ENCODE measurements around the gene EFCAB8. TPM values are rescaled to one million over a fixed set of nuclear protein-coding genes. Genes with fewer than 3 reads are reported as not detected.
"Not testable (repeated sequence)": the region's sequence is repeated elsewhere in the genome, so short reads cannot be mapped to it uniquely, and the experiment has no call there.

The EFCAB8 gene
- total RNA-seq, 1 donor from 2014 or later = not detected

DNA sequence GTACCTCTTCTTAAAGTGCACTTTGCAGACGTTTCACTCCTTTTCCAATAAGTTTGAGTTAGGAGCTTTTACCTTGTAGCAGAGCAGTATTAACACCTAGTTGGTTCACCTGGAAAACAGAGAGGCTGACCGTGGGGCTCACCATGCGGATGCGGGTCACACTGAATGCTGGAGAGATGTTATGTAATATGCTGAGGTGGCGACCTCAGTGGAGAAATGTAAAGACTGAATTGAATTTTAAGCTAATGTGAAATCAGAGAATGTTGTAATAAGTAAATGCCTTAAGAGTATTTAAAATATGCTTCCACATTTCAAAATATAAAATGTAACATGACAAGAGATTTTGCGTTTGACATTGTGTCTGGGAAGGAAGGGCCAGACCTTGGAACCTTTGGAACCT is 9.9 kb upstream of the EFCAB8 start:
- H3K4me3 ChIP-seq = no peak overlapping the region
- H3K36me3 ChIP-seq = peaks cover 48 to 85% of the 10 kb centered on the region in 2 donors
- H3K9me3 ChIP-seq = no peaks in the 10 kb centered on the region
- no peak for DNase-seq (ENCODE audit: low spot score in 2 of 2)
- no peaks in the 10 kb centered on the region for H3K4me1 ChIP-seq
- TF ChIP-seq, protein P1, sequence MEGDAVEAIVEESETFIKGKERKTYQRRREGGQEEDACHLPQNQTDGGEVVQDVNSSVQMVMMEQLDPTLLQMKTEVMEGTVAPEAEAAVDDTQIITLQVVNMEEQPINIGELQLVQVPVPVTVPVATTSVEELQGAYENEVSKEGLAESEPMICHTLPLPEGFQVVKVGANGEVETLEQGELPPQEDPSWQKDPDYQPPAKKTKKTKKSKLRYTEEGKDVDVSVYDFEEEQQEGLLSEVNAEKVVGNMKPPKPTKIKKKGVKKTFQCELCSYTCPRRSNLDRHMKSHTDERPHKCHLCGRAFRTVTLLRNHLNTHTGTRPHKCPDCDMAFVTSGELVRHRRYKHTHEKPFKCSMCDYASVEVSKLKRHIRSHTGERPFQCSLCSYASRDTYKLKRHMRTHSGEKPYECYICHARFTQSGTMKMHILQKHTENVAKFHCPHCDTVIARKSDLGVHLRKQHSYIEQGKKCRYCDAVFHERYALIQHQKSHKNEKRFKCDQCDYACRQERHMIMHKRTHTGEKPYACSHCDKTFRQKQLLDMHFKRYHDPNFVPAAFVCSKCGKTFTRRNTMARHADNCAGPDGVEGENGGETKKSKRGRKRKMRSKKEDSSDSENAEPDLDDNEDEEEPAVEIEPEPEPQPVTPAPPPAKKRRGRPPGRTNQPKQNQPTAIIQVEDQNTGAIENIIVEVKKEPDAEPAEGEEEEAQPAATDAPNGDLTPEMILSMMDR (IDR thresholded peaks at IDR 0.05) = no peak
- H3K27me3 ChIP-seq = no peaks in the 10 kb centered on the region
- intact Hi-C loops (cut with DNase I) = no loop called here
- no peak overlapping the region for H3K27ac ChIP-seq

DNA sequence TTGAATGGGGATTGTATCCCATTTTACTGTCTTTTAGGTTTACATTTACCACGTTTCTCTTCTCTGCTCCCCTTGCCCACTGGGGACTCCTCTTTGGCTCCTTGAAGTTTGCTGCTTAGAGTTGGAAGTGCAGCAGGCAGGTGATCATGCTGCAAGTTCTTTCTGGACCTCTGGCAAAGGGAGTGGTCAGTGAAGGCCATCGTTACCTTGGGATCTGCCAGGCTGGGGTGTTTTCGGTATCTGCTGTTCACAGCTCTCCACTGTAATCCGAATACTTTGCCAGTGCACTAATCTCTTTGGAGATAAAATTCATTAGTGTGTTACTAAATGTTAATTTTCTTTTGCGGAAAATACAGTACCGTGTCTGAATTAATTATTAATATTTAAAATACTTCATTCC is 9.1 kb upstream of the EFCAB8 start:
- Histone ChIP-seq H3K4me1 (no peaks in the 10 kb centered on the region), H3K27me3 (no peaks in the 10 kb centered on the region), H3K9me3 (no peaks in the 10 kb centered on the region), H3K36me3 (peaks cover 54 to 85% of the 10 kb centered on the region in 2 donors), H3K4me3 (no peak overlapping the region), H3K27ac (no peak overlapping the region)
- TF ChIP-seq, protein P1 (IDR thresholded peaks at IDR 0.05) = no peak
- no peak for DNase-seq (ENCODE audit: low spot score in 2 of 2)
- intact Hi-C loops (cut with DNase I) = no loop called here

DNA sequence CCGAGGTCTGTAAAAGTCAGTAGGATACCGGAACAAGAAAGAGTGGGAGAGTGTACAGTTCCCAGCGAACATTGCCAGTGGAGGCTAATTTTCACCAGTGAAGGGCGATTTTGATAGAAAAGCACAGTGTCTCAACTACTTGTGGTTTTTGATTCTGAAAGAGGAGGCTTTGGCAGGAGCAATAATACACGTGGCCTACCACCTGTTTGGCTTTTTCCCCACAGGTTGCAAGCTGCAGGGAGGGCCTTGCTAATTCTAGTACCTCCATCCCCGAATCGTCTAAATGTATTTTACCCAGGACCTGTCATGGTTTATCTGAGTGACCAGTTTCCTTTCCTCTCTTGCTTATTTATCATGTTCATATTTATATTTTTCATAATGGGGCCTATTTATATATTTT is 3.3 kb upstream of the EFCAB8 start:
- no peak overlapping the region for H3K27ac ChIP-seq
- H3K9me3 ChIP-seq = no peaks in the 10 kb centered on the region
- intact Hi-C loops (cut with DNase I) = no loop called here
- TF ChIP-seq, protein P1 (IDR thresholded peaks at IDR 0.05) = no peak
- H3K4me3 ChIP-seq = no peak overlapping the region
- H3K4me1 ChIP-seq = no peaks in the 10 kb centered on the region
- H3K27me3 ChIP-seq = no peaks in the 10 kb centered on the region
- DNase-seq (ENCODE audit: low spot score in 2 of 2) = no peak
- peaks cover 16 to 44% of the 10 kb centered on the region in 2 donors for H3K36me3 ChIP-seq

DNA sequence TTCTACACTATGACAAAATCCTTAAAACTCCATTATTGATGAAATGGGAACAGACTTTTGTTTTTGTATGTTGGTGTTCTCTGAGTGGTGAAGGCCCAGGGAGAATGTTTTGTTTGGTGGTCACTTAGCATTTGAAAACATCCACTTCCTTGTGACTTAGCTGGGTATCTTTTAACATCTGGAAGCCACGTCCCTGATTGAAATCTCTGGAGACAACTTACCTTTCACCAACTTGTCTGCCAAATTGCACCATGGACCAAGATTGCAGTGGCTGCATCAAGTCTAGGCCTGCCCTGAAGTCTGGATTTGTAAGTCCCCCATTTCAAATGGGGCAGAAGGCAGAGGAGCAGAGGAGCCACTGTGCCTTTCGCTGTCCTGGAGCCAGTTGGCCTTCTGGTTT is 534 bp upstream of the EFCAB8 start:
- DNase-seq (ENCODE audit: low spot score in 2 of 2) = no peak
- no peaks in the 10 kb centered on the region for H3K9me3 ChIP-seq
- H3K27ac ChIP-seq = no peak overlapping the region
- H3K4me1 ChIP-seq = no peaks in the 10 kb centered on the region
- TF ChIP-seq, protein P1 (IDR thresholded peaks at IDR 0.05) = no peak
- H3K27me3 ChIP-seq = no peaks in the 10 kb centered on the region
- intact Hi-C loops (cut with DNase I) = no loop called here
- H3K36me3 ChIP-seq = peaks cover 16 to 17% of the 10 kb centered on the region in 2 donors
- no peak overlapping the region for H3K4me3 ChIP-seq

DNA sequence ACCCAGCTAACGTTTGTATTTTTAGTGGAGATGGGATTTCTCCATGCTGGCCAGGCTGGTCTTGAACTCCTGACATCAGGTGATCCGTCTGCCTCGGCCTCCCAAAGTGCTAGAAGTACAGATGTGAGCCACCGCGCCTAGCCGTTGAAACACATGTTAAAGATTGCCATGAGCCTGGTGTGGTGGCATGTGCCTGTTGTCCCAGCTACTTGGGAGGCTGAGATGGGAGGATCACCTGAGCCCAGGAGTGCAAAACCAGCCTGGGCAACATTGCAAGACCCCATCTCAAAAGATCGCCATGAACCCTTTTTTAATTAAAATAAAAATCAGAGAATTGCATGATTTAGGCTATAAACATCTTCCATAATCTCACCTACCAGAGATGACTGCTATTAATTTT is 2.7 kb downstream of the EFCAB8 start:
- no peak overlapping the region for H3K27ac ChIP-seq
- H3K4me1 ChIP-seq = no peaks in the 10 kb centered on the region
- no peak for DNase-seq (ENCODE audit: low spot score in 2 of 2)
- TF ChIP-seq, protein P1 (IDR thresholded peaks at IDR 0.05) = no peak
- no peak overlapping the region for H3K4me3 ChIP-seq
- no peaks in the 10 kb centered on the region for H3K27me3 ChIP-seq
- intact Hi-C loops (cut with DNase I) = no loop called here
- peaks cover 10 to 11% of the 10 kb centered on the region in 2 donors for H3K36me3 ChIP-seq
- H3K9me3 ChIP-seq = no peaks in the 10 kb centered on the region

DNA sequence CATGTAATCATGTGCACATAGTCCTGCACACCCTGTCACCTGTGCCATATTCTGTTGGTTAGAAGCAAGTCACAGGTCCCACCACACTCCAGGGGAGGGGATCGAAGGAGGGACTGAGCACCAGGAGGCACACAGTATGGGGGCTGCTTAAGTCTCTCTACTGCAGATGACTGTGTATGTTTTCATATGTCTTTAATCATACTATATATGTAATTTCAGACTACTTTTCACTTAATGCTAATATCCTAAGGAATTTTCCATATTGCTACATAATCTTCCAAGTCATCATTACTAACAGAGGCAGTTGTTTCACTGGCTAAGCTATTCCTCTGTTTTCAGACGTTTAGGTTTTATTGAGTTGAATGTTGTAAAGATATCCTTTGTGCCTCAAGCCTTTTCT is 10.8 kb downstream of the EFCAB8 start:
- H3K27me3 ChIP-seq = no peaks in the 10 kb centered on the region
- H3K9me3 ChIP-seq = no peaks in the 10 kb centered on the region
- intact Hi-C loops (cut with DNase I) = no loop called here
- no peak overlapping the region for H3K27ac ChIP-seq
- DNase-seq (ENCODE audit: low spot score in 2 of 2) = no peak
- H3K4me3 ChIP-seq = no peak overlapping the region
- TF ChIP-seq, protein P1 (IDR thresholded peaks at IDR 0.05) = no peak
- H3K4me1 ChIP-seq = no peaks in the 10 kb centered on the region
- H3K36me3 ChIP-seq = no peaks in the 10 kb centered on the region

DNA sequence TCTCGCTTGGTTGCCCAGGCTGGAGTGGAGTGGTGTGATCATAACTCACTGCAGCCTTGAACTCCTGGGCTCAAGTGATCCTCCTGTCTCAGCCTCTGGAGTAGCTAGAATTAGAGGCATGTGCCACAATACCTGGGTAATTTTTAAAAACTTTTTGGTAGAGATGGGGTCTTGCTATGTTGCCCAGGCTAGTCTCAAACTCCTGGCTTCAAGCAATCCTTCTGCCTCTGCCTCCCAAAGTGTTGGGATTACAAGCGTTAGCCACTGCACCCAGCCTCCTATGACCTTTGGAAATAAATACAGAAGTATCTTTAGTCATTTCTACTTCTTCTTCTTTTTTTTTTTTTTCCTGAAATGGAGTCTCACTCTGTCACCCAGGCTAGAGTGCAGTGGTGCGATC is 11.8 kb downstream of the EFCAB8 start:
- H3K9me3 ChIP-seq; intact Hi-C loops (cut with DNase I): not testable (repeated sequence)

More for the DNA sequence above, 11.8 kb downstream of the EFCAB8 start:
- not testable (repeated sequence) for DNase-seq (ENCODE audit: low spot score in 2 of 2); H3K27ac ChIP-seq; H3K4me1 ChIP-seq; H3K4me3 ChIP-seq; H3K27me3 ChIP-seq; H3K36me3 ChIP-seq
